Dermis blood vessel endothelial cell (primary cell): Measurements from ENCODE around the gene KCNH8. TPM values are rescaled to one million over a fixed set of nuclear protein-coding genes. Genes with fewer than 3 reads are reported as not detected.

ENCODE experiments used
- DNase-seq: peaks from one replicate; pipeline ENCODE4 v3.0.0; 2010
- total RNA-seq: library from RNA; depleted of rRNA; stranded (reverse); fragments of >200 nt; gene quantifications from 2 replicates; pipeline ENCODE4 v1.2.3, GENCODE V29; 2014

Gene KCNH8
- total RNA-seq, 1 donor from 2014 or later: under 0.01 TPM

DNA sequence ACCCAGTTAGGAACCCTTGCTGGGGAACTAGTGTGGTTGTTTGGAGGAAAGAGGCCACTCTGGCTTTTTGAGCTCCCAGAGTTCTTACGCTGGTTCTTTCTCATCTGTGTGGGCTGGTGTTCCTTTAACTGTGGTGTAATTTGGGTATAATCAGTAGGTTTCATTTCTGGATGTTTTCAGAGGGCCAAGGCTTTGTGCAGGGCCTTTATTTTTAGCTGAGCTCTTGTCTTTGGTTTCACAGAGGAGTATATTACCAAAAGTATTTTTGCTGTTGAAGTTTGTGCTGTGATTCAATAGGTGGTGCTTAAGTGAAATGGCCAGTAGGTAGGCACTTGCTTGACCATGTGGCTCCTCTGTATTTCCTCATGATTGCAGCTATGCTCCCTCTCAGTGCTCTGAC is 357.9 kb downstream of the KCNH8 start:
- DNase-seq: no peak

DNA sequence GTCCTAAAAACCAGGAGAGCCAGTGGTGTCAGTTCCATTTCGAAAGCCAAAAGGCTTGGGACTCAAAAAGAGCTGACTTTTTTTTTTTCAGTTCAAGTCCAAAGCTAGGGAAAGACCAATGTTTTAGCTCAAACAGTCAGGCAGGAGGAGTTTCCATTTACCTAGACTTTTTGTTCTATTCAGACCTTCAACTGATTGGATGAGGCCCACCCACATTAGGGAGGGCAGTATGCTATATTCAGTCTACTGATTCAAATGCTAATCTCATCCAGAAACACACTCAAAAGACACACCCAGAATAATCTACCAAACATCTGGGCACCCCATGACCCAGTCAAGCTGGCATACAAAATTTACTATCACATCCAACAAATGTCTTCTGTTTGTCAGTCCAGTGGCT is 374.0 kb downstream of the KCNH8 start:
- DNase-seq: no peak

DNA sequence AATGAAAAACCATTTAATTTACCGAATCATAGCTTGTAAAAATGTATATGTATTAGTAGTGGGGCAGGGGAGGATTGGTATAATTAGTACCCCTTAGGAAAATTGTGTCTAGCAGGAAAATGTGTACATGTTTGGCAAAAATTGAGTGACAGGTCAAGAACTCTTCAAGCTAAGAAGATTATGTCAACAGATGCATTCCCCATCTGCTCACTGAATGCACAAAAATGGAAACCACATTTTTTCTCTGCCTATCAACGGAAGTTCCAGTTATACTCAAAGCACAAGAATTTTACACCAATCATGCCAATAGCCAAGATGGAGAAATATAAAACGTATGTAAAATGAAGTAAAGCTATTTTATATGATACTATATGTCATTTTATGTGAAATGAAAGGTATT is 377.8 kb downstream of the KCNH8 start:
- no peak for DNase-seq

DNA sequence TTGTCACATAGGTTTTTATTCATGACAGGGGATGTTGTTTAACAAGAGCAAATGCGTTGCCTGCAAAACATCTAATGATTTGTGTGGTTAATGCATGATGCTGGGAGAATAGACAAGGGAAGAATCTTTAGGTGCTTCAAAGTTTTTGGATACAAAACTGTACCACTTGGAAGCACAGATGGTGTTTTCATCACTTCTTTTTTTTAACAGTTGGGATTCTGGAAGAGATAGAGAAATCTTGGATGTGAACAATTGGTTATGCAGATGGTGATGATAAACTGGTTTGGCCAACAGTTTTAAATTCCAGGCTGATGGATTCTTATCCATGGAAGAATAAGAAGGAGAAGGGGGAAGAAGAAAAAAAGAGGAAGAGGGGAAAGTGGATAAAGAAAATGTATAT is 379.4 kb downstream of the KCNH8 start:
- DNase-seq: no peak

DNA sequence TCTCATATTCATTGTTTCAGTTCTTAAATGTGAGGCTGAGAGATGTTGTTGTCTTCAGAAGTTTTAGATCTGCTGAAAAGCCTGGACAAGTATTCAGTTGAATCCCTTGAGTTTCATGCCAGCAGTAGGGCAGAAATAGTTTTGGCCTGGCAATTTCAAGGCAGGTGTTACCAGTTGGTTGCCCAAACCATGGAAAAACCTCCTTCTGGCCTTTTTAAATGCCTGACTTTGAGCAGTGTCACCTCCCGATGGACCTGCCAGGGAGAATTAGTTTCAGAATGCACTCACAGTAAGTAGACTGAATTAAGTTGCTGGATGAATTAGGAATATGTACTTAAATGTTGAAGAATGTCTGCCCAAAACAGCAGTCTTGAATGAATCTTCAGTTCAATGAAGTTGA is 383.1 kb downstream of the KCNH8 start:
- DNase-seq: no peak

DNA sequence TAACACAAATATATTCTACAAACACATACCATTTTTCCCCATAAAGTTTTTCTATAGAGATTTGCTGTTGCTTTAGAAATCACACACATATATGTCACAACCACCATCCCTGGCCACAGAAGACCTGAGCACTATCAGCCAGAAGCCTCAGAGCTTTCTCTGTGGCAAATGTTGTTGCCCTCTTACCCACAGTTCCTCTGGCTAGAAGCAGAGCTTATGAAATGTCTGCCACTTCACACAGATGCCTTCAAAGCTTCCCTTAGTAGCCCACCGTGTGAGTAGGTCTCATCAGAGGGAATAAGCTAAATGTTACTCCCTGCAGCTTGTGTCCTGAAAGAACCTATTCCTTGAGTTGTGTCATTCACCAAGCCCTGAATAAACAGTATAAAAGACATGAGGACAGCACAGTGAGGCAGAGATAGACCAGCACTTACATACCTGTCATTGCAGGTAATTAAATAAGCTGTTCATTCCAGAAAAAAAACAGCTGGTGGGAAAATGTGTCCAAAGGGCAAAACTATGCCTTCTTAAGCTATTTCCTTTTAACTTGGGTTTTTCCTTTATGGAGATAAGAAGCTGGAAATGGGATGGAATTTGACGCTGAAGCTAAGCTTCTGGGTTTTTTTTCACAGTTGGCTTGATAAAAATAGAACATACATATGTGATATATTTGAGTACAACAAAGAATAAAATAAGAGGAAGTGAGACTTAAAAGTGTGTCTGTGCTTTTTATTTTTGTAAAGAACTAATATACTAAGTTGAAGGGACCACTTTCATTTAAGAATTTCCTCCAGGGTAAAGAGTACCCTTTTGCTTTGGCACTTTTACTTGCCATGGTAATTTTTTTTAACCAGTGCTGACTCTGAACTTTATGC is 391.4 kb downstream of the KCNH8 start:
- no peak for DNase-seq

DNA sequence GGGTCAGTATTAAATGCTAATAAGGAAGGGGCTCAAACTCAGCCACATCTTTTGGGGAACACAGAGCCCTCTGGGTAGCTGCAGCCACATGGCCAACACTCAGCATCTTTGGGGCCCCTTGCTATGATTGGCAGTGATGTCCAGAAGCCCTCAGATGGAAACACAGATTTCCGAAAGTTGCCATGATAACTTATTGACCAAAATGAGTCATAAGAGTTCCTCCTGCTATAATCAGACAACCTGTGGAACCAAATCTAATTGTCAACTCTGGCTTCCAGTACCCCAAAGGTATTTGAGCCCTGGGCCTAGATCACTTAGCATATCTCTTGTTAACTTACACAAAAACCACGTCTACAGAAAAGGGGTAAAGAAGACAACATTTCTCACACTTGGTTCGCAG is 392.2 kb downstream of the KCNH8 start:
- DNase-seq: no peak

DNA sequence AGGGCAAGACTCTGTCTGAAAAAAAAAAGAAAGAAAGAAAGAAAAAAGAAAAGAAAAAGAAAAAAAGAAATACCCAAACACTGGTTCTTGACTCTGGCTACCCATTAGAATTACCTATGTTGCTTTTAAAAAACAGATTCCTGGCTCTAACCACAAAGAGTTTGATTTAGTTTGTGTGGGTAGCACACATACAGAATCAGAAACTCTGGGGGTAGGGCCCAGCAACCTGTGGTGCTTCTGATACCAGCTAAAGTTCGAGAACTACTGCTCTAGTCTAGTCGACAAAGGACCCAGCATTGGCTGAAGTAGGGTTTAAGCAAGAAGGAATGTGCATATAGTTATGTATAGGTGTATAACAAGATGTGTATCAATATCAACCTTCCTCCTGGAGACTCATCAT is 393.0 kb downstream of the KCNH8 start:
- no peak for DNase-seq

DNA sequence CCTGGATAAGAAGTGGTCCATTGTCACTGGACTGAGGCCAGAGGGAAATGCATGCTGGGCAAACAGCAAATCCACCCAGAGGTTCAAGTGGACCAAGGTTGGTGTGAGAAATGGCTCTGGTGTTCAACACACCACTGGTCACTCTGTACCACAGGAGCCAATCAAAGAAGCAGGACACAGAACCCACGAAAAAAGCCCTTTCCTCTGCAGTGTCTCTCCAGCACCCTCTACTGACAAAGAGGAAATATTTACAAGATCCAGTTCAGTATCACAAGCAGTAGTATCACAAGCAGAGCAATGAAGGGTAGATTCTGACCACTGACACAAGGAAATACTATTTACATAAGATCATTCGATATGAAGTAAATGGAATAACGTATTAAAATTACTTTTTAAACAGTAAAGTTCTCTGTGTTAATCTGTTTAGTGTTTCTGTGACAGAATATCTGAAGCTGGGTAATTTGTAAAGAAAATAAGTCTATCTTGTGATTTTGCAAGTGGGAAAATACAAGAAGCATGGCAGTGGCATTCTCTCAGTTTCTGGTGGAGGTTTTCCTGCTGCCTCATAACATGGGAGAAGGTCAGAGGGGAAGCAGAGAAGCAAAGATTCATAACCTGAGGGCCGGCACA is 395.0 kb downstream of the KCNH8 start:
- DNase-seq: no peak

DNA sequence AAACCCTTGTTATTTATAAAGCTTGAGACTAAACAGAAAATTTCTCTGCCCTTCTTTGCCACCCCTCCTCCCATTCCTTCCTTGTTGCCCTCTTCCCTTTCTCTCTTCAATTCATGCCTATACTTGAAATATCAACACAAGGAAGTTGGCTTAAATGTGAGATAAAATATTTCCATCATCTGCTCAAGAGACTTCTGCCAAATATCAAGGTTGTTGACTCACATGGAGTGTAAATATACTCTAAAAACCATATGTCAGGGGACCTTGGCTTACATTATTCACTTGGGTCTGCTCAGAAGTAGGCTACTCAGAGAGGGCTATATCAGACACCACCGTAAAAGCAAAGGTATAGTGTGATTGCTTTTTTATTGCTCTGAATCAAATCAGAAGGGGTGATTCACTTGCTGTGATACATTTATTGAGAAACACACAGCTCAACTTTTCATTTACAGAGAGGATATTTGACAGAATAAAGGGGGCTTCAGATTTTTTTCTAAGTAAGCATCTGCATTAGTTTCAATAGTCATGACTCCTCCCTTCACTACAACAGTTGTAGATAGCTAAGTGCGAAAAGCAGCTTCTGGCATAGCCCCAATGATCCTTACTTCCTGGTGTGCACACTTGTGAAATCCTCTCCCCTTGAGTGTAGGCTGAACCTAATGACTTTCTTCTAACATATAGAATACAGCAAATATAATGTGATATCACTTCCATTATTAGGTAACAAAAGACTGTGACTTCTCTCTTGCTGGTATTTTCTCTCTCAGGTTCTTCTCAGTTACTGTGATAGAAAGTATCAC is 399.6 kb downstream of the KCNH8 start:
- no peak for DNase-seq

DNA sequence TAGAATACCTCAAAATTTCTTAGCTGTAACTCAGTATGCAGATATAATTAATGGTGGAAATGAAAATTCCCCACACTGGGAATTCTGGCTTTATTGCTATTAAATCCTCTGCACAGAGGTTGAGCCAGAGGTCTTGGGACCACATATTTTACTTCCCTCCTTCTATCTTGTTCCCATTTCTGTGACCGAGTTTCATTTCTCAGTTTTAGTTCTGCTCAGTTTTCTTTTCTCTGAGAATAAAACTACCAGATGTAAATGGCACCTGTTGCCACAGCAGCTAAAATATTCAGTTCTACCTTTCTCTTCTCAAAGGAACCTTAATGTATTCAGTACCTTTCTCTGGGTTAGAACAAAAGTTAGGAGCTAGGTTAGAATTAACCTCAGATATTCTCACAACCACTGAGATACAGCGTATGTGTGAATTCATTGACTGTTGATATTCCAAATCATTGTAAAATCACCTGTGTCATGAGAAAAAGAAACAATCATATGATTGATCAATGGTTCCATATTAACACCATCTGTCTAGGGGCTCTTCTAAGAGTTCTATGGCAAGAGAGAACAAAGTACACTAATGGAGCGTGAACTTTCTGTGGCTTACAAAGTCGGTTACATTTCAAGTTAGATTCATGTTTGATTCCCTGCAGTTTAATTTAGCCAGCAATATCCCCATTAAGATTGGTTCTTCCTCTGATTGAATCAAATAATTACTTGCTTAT is 411.6 kb downstream of the KCNH8 start:
- no peak for DNase-seq

DNA sequence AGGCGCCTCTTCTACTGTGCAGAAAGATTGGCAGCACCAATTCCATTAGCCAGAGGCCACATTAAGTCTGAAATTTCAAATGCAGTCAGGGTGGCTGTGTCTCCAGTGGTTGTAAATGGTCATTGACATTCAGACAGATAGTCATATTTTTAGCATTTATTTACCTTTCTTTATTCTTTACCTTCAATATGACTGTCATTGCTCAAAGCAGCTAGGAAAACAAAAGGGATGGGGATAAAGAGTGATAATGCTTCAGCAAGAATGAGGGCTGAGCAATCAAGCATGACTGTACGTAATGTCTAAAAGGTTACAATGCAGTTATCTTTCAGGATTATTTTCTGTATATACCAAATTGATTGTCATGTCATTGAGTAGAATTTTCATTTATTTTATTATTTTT is 425.3 kb downstream of the KCNH8 start:
- DNase-seq: no peak

DNA sequence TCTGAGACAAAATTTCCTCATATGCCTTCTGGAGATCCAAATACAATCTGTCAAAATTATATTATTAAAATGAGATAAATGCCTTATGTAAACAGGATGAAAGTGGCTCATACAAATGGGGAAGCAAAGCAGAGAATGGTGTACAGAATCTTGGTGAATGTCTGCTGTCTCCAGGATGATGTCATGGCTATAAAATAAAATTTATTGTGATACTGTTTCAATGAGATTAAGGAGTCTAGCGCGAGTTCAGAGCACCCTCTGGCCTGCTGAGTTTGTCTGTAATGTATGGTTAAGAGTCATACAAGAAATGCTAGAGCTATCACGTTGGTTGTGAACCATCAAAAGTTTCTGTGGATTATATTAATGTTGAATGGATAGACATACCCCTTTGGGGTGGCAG is 426.0 kb downstream of the KCNH8 start:
- no peak for DNase-seq

DNA sequence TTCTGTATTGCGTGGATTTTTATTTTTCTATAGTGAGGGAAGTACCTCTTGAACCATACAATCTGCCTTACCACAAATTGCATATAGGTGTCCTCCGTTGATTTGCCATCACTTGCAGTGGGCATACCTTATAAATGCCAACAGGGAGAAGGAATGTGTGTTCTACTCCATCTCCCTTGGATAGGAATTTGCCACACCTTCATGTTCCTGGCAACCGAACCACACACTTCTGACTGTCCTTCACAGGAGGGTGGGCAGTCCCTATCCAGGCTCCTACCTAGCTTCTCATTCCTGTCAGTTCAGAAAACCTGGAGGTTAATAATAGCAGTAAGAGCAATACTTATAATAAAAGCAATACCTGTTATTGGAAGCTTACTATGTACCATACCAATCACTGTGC is 428.0 kb downstream of the KCNH8 start:
- DNase-seq: no peak
